ENCODE data around the gene ATP1A2.

The ATP1A2 gene

DNA sequence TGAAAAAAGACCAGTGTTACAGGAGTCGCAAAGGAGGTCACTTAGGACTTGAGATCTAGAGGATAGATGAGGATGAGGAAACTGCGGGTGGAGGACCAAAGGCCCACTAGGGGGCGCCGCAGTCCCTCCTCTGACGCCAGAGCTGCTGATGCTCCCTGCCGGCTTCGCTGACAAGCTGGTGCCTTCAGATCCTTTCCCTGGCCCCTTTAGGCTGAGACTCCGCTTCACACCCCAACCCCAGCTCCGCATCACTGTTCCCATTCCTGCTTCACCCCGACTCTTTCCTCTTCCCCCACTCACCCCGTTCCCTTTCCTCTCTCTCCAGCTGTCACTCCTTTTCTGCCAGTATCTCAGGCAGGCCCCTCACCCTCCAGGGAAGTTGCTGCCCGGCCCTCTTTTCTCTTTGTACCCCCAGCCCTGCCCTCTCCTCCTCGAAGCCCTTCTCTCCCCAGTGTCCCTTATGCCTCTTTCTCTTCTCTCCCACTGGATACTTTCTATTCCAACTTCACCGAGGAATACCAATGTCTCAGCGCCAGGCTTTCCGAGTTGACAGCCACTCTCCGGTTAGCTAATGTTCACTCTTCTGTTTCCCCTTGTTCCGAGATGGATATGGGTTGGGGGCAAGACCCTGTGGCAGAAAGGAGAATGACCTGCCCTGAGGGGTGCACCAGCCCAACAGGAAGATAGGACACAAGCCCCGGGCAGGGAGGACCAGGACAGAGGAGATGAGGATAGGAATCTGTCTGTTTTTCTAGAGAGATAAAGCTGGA, 29.7 kb upstream of the ATP1A2 start:
- DNase-seq (ENCODE audit: low read depth) = peak; percentile 65

DNA sequence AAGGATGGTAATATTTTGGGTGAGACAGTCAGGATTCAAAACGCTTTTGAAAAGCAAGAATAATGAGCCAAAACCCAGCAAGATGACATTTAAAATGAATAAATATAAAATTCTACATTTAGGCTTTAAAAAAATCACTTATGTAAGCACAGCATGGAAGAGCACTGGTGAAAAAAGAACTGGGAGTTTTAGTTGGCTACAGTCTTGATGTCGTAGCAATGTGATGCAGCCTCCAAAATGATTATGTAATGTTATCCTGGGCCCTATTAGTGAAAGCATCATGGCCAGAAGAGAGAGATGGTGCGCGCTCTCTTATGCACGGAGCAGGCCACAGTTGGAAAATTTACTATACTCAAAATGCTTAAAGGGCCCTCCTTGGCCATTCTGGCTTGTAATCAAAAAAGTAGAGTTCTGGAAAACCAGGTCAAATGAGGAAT, 29.1 kb upstream of the ATP1A2 start:
- no peak for DNase-seq (ENCODE audit: low read depth)

DNA sequence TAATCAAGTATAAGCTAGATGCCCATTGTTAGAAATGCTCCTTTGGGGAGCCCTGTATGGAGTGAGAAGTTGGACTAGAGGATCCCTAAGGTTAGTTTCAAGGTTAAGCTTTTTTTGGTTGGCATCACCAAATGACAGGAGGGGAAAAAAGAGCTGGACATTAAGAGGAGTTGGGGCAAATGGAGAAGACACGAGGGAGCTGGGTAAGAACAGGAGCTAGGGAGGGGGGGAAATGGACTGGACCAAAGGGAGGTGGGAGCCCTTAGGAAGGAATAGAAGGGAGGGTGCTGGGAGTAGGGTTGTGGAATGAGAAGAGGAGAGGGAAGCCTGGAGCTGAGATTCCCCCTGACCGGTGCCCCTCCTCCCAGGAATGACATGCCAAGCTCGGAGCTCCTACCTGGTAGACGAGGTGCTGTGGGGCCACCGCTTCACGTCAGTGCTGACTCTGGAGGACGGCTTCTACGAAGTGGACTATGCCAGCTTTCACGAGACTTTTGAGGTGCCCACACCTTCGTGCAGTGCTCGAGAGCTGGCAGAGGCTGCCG, 28.4 kb upstream of the ATP1A2 start:
- DNase-seq (ENCODE audit: low read depth) = no peak

DNA sequence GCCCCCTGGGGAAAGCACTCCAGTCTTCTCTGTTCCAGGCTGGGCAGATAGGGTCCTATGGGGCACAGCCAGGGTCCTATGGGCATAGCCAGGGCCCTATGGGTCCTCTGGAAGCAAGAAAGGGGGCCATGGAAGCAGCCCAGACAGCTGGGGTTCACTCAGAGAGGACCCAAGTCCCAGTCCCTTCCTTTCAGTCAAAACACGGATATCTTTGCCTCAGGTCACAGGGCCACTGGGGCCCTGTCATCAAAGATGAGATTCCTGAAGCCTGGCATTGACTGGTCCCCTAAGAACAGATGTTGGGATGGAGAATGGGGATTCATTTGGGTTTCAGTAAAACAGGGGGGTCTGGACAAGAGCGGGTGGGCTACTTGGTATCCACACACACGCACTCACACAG, 25.7 kb upstream of the ATP1A2 start:
- no peak for DNase-seq (ENCODE audit: low read depth)

DNA sequence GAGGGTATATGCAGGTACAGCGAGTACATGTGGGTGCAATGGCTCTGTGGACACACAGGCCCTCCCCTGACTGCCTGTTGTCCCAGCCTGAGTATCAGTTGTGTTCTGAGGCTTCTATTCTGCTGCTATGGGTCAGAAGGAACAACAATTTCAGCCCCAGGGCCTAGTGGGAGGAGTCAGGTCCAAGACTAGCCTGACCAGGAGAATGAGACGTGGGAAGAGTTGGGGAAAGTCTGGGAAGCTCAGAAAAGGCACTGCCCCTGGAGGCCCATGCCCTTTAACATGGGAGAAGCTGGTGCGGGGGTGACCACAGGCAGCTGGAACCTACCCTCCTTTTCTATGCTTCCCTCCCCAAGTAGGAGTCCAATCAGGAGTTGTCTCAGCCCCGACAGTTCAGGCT, 24.8 kb upstream of the ATP1A2 start:
- no peak for DNase-seq (ENCODE audit: low read depth)

DNA sequence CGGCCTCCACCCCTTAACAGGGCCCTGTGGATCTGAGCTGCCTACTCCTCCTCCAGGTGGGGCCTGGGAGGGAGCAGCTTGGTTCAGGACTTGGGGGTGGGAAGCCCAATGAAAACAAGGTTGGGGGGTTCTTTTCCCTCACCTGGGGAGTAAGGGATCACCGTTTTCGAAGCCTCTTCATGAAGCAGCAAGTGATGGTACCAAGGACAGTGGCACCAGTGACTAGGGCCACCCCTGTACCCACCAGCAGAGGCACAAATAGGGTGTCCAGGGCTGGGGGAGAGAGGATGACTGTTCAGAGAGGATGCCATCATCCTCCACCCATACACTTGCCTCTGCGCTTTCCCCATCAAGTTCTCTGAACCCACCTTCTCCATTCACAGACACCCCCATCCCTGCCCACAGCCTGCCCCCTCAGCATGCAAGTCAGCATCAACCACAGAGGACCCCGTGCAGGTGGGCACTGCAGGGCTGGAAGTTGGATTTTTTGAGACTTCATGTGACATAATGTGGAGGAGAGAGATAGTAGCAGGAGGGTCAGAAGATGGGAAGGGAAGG, 23.8 kb upstream of the ATP1A2 start:
- DNase-seq (ENCODE audit: low read depth) = no peak

DNA sequence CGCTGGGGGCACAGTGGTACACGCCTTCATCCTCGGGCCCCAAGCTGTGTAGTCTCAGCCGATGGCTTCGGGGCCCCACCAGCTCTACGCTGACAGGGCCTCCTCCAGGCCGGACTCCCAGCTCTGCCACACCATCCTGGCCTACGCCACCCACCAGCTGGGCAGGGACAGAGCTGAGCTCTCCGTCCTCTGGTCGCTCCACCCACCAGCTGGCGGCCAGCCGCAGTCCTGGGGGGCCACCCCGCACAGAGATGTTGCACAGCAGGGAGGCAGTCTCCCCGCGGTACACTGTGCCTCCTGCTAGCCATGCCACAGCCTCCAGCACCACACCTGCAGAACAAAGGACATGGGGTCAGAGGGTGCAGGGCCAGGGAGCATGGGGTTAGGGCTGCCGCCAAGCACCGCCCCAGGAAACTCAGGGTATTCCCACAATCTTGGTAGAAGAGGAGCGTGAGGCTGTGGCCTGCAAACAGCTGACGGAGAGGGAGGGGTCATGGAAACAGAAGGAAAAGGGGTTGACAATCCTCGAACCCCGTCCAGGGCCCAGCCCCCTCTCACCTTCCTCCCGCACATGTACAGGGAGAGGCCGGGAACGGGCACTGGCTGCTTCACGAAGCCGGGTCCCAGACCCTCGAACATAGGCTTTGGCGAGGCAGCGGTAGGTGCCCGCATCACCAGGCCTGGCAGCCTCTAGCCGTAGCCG, 23.0 kb upstream of the ATP1A2 start:
- no peak for DNase-seq (ENCODE audit: low read depth)

DNA sequence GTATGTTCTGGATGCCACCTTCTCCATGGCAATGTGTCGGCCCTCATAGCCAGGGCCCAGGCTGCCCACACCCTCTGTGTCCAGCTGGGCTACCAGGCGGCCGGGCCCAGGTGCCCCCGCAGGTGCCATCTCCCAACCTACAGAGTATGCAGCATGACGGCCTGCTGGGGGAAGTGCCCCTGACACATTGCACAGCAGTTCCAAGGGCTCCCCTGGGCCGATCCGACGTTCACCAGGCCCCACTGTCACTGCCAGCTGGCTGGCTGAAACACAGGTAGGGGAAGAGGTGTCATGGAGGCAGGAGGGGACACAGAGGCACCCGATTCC, 22.5 kb upstream of the ATP1A2 start:
- no peak for DNase-seq (ENCODE audit: low read depth)

DNA sequence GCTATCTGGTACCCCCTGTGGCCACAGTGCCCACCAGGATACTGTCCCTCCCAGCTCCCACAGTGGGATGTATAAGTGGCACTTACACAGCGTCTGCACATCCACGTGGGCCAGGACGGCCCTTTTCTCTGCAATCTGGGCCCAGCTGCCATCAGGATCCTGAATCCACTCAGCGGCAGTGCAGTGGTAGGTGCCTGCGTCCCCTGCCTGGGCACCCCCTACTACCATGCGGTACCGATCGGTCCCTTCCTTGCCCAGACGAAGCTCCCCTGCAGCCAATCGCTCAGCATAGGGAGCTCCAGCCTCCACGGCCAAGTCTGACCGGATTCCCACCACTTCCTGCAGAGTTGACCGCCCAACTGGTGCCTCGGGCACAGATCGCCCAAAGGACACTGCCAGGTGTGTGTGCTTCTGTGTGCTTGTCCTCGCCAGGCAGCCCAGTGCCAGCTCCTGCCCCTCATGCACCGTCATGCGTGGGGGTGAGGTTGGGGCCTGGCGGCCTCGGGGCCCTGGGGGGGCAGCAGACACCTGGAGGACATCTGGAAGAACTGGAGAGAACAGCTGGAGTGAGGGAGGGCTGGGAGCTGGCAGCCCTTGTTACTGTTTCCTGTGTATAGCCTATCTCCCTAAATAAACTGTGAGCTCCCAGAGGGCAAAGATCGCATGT, 21.8 kb upstream of the ATP1A2 start:
- DNase-seq (ENCODE audit: low read depth) = no peak

DNA sequence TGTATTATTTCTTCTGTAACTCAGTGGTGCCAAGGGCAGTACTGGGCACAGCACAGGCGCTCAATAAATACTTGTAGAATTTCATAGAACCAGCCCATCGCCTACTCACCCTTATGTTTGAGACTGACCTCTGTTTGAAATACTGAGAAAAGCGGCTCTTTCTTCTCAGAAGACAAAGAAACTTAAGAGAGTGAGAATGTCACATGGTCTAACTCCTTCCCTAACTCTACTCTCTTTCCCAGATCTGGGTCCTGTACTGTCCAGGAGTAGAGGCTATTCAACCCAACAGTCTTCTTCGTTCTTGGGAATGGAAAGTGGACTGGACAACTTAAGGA, 21.3 kb upstream of the ATP1A2 start:
- DNase-seq (ENCODE audit: low read depth) = no peak

DNA sequence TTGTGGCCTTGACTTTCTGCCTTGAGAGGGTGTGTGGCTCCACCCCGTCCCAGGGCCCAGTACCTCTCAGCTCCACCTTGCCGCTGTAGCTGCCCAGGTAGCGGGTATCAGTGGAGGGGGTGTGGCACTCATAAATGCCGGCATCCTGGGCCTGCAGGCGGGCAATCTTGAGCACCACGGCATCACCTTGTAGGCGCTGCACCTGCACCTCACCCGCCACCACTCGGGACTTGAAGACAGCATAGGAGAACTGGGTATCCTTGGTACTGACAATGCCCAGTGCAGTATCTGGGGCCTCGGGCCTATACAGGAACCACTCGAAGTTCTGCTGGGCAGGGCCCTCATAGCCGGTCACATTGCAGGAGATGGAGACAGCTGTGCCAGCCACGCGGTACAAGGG, 20.8 kb upstream of the ATP1A2 start:
- no peak for DNase-seq (ENCODE audit: low read depth)

DNA sequence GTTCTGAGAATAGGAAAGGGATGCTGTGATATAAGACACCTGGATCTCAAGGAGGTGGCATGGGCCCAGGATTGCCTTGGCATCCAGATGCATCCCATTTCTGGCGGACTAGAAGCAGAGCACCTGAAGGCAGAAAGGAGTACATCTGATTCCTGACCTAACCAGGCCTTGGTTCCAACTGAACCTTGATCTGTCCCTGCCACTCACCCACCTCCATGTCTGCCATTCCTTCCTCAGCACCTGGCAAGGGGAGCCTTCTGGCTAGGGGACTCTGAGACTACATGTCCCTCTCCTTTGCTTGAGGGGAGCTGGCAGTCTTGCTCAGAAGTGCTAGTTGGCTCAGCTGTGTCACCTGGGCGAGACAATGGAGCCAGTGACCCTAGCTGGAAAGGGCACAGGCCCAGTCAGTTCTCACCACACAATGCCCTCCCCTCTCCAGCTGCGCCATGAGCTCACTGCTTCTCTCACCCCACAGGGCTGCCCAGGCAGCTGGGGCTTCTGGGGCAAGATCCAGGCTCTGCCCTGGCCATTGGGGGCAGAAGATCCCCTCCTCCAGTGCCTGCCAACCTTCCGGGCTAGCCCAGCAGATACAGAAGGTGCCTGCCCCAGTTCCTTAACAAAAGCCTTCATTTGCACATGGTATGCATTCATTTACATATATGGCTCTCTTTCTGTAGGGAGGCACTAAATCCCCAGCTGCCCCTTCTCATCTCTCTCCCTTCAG, 20.0 kb upstream of the ATP1A2 start:
- DNase-seq (ENCODE audit: low read depth) = no peak

DNA sequence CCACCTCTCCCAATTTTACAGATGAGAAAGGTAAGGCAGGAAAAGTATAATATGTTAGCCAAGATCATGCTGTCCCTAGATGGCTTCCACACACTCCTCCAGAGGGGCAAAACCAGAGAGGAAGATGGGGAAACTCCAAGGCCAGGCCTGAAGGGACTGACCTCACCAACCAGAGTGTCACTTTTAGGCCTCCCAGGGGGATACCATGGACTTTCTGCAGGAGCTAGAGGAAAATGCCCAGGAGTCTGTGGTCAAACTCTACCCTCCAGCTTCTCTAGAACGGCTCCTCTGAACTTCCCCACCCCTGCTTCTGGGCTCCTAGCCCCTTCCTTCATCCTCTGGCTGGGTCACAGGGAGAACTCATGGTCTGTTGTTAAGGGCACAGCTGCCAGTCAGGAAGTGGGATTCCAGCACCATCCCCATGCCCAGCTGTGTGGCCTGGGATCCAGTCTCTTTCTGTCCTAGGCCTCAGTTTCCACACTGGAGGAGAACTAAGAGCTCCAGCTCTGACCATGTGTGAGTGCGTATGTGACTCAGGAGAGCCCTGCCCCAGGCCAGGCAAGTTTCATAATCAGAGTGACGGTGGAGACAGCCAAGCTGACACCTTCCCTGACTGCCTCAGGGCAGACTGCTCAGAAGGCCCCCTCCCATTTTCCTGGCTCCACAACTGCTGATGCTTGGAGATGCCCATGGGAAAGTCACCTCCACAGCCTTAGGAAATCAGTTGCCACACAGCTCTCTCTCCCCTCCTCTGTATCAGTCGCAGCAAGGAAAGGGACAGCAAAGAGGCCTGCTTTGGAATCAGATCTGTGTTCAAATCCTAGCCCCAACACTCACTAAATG, 19.1 kb upstream of the ATP1A2 start:
- no peak for DNase-seq (ENCODE audit: low read depth)

DNA sequence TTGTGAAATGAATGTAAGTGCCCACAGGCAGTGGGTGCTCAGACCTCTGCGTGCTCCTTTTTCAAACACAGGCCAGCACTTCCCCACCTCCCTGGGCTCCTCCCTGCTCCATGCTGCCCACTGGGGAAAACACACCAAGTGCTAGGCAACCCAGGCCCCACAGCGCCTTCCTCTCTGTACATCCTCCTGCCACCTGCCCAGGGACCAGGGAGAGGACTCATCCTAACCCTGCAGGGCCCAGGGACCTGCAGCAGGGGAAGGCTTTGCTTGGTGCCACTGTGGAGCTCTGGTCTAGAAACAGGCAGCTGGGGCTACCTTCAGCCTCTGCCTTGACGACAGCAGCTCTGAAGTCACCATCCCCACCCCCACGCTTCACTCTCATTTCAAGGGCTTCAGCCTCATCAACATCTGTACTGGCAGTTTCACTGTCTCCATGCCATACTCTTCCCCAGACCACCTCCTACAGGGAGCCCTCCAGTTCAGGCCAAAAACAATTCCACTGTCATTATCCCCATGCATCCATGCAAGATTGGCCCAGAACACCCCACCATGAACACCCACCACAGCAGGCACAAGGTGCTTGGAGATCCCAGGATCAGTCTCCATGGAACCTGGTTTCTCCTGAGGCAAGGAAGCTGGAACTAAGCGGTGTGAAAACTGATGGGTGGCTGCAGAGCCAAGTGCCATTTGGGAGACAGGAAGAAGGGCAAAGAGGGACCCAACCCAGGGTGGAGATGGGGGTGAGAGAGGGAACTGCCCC, 18.2 kb upstream of the ATP1A2 start:
- DNase-seq (ENCODE audit: low read depth) = peak; percentile 19

DNA sequence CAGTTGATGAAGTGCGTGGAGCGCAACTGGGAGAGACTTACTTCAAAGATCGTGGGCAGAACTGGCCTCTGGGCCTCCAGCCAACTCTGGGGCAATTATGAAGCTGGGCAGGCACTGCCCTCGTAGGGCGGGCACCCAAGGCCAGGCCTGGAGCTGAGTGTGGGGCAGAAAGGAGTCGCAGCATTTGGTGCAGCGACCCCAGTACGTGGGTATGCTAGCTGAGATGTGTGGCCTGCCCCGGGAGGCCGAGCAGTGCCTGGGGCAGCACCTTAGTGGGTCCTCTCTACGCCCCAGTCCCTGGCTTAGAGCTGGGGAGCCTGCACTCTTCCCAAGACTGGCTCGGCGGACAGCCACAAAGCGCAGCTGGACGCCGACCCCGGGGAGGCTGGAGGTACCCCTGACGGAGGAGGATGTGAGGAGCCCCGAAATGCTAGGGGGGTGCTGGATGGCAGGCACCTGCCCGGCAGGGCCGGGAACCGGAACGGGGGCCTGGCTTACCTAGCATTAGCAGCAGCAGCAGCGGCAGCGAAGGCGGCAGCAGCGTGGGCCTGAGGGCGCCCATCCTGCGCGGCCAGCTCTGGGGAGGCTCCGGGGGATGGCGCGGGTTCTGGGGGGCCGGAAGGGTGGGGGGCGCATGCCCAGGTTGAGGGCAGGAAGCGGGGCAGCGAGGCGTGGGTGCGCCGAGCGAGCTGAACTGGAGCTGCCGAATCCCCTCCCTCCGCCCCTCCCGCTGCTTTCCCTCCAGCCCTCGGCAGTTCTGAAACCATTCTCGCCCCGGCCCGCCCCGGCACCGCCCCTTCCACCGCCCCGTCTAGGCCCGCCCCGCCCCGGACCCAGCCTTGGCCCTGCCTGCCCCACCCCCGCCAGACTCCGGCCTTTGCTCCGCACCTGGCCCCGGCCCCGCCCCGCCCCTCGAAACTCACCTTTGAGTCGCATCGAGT, 17.4 kb upstream of the ATP1A2 start, which contains the start of gene IGSF8:
TSS of gene IGSF8 (minus strand) at position 709 of the 941 bp plus-strand sequence. CDS start at position 562, 147 bp downstream.
- peak; percentile 84 for DNase-seq (ENCODE audit: low read depth)

DNA sequence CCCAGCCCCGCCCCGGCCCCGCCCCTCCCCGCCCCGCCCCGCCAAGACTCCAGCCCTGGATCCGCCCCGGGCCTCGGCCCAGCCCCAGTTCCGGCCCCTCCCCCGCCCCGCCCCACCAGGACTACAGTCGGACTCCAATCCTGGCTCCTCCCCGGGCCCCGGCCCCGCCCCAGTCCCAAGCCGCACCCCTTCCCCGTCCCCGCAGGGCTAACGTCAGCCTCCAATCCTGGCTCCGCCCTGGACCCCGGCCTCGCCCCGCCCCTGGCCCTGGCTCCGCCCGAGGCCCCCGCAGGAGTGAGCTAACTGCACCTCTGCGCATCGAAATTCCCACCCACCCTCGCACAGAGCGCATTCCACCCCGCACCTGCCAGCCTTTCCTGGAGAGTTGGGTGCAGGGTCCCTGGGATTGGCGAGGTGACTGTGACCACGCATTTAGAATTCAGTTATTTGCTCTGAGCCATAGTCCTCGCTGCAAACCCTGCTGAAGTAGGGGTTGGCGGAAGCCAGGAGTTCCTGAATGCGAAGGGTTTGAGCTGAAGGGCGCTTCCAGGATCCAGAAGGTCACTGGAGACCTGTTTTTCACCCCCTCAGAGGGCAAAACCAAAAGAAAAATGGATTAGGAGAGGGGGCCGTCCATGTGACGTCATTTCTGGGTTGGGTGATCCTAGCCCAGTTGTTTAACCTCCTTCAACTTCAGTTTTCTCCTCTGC, 16.6 kb upstream of the ATP1A2 start:
- DNase-seq (ENCODE audit: low read depth) = peak; percentile 98

DNA sequence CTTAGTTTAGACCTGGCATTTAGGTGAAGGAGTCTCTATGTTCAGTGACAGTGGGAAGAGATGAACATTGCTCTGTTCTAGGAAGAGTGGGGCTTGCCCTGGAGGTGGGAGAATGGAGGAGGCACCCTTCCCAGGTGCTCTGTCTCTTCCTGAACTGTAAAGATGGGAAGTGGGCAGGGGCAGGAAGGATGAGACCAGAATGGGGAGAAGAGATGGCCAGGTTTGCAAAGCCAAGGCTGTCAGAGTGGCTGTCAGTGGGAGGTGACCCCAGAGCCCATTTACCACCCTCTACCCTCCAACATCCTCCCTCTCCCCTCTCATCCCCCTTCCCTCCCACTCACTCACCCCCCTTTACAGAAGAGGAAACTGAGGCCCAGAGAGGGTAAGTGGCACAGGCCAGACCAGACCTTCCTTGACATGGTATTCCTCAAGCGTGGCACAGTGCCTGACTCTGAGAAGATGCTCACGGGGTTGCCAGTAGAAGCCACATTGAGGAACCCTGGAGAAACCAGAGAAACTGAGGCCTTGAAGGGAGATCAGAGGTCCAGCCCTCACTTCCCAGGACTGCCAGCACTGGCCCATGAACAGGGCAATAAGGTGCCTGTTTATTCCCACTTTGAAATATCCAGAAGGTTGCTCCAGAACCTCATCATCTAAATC, 15.7 kb upstream of the ATP1A2 start:
- no peak for DNase-seq (ENCODE audit: low read depth)
